Right renal cortex interstitium (tissue), 3 donors: ENCODE results near the gene CMTM2. TPM values are rescaled to one million over a fixed set of nuclear protein-coding genes. Genes with fewer than 3 reads are reported as not detected.

ENCODE experiments used
- DNase-seq, 3 donors: peaks; one replicate each; pipeline ENCODE4 v3.0.0-alpha.2; 2013; ENCODE audit warnings: low read depth in 3 of 3, low spot score in 2 of 3
- polyA plus RNA-seq, 3 donors: library from polyadenylated mRNA; unstranded; fragments of 120-200 nt; gene quantifications; one replicate each; pipeline ENCODE4 v1.2.1, GENCODE V29; 2013; ENCODE audit not compliant: insufficient read length in 3 of 3

The CMTM2 gene, protein sequence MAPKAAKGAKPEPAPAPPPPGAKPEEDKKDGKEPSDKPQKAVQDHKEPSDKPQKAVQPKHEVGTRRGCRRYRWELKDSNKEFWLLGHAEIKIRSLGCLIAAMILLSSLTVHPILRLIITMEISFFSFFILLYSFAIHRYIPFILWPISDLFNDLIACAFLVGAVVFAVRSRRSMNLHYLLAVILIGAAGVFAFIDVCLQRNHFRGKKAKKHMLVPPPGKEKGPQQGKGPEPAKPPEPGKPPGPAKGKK
- under 1 TPM; 0.28 to 0.96 (median 0.41) TPM for polyA plus RNA-seq

DNA sequence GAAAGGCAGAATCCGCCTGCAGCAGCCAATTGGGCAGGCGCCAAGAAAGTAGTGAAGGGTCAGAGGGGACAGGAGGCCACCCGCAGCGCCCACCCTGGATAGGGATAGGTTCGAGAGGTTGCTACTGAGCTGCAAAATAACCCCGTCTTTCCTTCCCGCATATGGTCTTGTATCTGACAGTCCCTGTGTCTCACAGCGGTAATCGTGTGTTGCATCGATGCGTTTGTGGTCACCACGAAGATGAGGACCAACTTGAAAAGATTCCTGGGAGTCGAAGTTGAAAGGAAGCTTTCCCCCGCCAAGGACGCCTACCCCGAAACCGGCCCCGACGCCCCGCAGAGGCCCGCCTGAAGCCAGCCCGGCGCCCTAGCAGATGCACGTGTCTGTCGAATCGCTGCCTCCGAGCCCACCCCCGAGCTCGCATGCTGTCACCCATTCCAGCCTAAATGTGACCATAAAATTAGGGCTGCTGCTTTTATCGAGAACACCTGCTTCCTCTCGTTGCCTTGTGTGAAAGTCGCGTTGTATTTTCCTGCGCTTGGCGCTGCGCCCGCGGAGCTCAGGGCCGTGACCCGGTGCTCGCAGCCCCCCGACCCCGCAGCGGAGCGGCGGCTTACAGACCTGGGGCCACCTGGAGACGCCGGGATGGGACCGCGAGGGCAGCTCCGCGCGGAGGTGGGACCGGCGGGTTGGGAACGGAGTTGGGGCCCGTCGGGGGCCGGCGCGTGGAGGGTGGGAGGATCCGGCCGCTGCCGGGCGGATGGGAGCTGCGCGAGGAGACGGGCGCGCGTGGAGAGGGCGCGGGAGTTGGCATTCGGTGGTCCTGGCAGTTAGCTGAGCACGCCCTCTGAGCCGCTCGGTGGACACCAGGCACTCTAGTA, at the start of gene CMTM2:
TSS of gene CMTM2 (plus strand) at position 813 of the 881 bp plus-strand sequence. CDS start 145 bp downstream, outside the sequence.
- peak in 1 of 3 donors; percentile 18 for DNase-seq

DNA sequence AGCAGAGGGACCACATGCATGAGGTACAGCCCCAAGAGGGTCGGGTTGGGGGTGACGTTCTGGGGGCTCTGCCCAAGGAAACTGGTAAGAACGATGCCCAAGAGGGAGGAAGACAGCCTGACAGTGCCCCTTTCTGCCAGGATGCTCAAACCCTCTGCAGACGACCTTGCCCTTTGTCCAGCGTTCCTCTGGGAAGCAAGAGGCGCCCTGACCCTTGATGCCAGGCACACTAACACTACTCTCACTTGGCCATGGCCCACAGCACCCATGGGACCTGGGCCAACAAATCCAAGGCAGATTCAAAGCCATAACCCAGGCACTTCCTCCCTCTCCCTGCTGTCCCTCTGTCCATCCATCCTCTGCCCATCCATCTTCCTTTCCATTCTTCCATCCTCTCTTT, 49.8 kb upstream of the CMTM2 start:
- no peak for DNase-seq

DNA sequence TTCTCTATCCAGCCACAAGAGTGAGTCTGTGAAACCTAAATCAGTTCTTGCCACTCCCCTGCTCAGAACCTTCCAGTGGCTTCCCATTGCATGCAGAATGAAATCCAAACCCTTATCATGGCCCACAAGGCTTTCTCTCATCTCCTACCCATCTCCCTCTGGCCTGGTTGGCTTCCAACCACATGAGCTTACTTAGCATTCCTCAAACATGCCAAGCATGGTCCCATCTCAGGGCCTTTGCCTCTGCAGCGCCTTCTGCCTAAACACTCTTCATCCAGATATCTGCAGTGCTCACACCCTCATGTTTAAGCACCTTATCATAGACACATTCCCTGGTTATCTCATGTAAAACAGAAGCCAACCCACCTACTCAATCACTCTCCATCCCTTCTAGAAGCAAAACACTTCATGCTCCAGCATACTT, 44.9 kb upstream of the CMTM2 start:
- DNase-seq: no peak

DNA sequence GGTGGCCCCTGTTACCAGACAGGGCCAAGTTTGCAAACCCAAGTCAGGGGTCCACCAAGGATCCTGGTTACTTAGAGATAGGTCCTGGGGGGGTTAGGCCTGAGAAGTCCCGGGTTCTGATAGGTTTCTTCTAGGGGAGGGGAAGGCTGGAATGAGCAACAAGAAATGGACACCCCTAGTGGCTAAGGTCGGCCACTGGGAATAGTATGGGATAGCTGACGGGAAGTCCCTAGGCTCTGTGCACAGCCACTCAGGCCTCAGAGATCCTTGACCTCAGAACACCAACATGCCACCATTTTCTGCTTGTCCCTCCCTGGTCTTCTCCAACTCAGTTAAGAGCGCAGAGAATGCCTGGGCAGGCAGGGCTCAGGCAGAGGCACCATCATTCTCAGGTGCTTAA, 42.7 kb upstream of the CMTM2 start:
- DNase-seq: no peak

DNA sequence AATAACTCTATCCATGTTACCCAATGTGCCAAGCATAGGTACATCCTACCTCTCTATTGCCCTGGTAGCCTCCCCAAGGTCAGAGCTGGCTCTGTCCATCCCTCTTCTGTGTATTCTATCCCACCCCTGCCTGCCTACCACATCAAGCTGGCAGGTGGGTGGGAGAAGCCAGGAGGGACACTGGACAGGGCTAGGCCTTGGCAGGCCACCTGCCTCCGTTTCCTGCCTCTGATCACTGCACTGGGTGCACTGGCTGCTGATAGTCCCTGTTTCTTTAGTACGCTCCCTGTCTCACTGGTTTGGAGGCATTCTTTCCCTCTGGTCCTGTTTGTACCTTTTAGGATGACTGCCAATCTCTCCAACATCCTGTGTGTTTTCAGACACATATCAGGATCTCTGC, 42.0 kb upstream of the CMTM2 start:
- DNase-seq: no peak

DNA sequence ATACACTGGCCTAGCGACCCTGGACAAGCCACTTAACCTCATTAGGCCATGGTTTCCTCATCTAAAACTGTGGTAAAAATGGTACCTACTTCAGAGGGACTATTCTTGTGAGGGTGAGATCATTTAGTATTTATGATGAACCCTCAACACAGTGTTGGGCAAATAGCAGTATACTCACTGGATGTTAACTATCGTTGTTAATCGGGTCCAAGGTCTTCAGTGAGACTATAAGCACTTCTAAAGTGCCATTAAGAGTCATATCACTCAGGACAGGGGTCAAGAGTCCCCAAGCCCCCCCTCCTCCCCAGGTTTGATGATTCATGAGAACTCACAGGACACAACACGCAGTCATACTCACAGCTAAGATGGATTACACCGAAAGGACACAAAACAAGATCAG, 40.4 kb upstream of the CMTM2 start:
- no peak for DNase-seq

DNA sequence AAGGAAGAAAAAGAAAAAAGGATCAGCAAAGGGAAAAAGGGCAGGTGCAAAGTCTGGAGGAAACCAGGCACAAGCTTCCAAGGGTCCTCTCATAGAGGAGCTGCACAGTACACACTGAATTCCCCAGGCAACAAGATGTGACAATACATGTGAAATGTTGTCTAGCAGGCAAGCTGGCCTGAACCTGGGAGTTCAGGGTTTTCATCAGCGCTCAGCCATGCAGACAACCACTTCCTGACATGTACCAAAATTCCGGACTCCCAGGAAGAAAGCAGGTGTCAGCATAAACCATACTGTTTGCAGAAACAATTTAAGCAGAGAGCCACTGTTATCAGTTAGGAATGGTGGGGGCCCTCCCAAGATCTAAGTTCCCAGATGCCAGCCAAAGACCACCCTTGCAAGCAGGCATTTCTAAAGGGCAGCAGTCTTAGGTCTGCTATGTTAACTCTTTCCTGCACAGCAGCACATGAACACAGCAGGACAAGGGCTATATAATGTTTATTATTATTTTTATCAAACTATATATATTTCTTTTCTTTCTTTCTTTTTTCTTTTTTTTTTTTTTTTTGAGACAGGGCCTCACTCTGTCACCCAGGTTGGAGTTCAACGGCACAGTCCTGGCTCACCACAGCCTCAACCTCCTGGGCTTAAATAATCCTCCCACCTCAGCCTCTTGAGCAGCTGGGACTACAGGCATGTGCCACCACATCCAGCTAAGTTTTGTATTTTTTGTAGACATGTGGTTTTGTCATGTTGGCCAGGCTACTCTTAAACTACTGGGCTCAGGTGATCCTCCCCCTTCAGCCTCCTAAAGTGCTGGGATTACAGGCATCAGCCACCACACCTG, 39.4 kb upstream of the CMTM2 start:
- no peak for DNase-seq

DNA sequence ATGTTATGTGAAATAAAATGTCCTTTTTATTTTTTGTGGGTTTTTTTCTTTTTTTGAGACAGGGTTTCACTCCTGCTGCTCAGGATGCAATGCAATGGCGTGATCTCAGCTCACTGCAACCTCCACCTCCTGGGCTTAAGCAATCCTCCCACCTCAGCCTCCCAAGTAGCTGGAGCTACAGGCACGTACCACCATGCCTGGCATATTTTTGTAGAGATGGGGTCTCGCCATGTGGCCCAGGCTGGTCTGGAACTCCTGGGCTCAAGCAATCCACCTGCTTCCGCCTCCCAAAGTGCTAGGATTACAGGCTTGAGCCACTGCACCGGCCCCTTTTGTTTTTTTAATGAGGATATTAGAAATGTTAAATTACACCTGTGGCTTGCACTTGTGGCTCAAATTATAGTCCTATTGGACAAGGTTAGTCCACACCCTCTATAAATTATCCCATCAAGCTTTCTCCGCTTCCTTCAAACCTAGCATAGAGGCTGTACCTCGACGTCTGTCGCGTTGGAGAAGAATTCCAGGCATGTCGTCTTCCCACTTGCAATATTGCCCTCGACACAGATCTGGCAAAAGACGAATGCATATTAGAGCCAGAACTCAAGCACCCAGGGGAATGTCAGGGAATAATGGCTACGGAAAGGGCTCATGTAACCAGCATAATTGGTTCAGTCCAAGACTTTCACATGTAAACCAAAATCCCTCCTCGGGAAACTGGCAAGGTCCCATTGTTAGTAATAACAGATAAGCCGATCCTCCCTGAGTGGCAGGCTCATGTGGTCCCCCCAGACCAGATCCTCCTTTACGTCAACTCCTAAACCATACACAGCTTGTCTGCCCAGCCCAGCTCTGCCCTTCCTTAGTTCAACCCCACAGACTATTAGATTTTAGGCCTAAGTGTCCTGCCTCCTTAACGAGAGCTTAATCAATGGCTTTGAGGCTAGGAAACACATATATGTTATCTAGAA, 37.6 kb upstream of the CMTM2 start:
- DNase-seq: no peak

DNA sequence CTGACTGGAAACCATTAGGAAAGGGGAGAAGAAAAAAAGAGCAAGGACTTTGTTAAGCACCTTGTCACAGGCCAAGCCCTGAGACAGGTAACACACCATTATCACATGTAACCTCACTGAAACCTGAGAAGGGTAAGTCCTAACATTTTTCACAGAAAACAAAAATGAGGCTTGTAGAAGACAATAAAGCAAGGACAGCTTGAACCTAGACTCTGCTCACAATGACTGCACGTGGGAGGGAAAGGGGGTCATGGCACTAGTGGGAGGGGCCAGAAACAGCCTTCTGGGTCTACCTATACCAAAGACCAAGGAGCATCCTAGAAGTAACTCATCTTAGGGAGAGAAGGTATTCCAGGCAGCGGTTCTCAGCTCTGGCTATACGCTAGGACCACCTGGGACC, 36.9 kb upstream of the CMTM2 start:
- DNase-seq: no peak

DNA sequence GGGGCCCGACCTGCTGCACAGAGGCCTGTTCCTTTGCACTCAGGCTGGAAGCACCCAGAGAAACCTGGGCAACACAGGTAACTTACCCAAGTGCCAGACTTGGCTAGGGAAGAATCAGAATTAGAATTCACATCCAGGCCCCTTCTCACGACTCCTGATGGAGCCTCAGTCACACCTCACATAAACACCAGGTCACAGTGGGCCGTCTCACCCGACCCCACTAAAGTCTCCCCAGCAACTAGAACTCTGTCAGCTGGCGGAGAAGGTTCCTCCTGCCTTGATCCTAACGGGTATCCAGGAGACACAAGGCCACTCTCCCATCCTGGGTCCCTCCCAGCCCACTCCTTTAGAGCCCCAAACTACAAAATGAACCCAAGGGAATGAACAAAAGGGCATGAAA, 35.7 kb upstream of the CMTM2 start:
- DNase-seq: no peak

DNA sequence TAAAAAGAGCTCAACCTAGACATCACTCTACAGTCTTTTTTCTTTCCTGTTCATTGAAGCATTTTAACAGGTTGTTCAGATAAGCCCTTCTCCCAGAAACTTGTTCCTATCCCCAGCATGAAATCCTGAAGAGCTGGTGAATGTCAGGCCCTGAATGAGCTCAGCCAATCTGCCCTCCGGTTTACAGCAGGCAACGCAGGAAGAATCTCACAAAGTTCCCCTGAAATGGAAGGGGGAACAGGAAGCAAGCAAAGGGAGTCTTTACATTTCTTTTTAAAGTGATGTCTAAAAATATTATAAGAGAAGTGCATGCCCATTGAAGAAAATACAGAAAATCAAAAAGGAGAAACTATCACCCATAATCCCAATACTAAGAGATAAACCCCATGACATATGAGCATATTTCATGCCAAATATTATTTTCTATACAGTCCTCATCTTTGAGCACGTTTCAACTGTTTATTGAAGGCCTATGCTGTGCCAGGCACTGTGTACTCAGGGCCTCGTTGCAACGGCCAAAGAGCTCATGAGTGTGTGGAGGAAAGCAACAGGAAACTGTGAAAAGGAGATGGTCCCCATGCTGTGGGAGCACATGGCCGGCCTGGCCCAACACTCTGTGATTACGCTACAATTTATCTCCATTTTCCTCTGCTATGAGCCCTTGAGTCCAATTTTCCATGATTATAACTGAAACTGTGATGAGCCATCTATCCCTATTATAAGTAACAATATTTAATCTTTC, 35.1 kb upstream of the CMTM2 start:
- no peak for DNase-seq

DNA sequence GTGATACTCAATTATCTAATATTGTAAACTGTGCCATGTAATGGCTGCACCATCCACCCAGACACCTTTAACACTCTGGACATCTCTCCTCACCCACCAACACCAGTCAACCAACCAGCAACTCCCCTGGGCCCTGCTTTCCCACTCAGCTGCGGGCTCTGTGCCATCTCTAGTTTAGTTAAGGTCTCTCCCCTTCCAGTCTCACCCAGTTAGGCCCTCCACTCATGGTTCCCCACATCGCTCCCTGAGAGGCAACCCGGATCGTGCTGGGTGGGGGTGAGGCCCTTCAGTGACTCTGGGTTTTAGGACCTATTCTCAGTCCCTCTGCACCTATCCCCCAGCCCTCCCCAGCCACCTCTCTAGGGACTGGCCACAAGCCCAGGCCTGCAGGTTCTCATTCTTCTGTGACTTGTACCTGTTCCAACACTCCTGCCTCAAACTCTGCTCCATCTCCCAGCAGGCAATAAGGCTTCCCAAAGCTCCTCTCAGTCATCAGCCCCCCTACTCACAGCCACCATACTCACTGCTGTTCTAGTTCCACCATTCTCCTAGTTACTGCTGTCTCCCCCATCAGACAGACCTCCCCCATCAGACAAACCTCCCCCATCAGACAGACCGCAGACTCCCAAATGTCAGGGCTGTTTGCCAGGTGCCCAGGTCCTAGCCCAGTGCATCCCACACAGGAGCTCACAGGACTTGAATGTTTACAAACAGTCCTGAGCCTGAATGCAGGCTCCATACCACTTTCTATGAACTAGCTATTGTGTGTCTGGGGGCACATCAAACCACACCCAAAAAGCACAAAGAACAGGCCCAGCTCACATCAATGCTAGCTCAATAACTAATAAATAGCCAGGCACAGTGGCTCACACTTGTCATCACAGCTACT, 31.9 kb upstream of the CMTM2 start:
- DNase-seq: no peak

DNA sequence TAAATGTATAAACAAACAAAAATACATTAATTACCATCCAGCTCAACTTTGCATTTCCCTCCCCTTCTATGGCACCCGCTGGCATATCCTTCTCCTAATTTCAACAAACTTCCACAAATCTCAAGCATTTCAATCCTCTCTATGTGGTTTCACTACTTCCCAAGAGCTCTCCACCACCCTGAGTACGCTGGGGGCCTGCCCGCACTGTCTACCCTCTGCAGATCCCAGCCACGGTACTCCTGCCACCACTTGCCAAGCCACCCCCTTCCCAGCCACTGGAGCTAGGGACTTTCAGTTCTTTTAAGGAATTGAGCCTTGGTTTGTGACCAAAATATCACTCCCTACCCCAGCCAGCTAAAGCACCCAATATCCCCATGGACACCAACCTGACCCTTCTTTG, 31.2 kb upstream of the CMTM2 start:
- DNase-seq: no peak

DNA sequence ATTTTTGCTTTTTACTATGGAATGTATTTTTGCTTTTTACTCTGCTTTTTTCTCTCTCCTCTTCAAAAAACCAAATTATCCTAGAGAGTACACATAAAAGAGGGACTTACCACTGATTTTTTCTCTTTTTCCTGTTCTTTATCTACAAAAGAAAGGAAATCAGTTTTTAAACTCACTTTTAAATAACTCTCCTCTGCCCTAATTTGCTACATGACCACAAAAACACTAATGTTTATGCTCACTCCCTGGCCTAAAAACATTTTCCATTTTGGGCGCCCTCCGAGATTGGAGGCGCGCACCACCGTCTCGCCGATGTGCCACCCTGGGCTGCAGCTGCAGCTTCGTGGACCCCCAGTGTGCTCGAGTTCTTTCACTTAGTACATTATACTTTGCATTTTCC, 30.4 kb upstream of the CMTM2 start:
- DNase-seq: no peak

DNA sequence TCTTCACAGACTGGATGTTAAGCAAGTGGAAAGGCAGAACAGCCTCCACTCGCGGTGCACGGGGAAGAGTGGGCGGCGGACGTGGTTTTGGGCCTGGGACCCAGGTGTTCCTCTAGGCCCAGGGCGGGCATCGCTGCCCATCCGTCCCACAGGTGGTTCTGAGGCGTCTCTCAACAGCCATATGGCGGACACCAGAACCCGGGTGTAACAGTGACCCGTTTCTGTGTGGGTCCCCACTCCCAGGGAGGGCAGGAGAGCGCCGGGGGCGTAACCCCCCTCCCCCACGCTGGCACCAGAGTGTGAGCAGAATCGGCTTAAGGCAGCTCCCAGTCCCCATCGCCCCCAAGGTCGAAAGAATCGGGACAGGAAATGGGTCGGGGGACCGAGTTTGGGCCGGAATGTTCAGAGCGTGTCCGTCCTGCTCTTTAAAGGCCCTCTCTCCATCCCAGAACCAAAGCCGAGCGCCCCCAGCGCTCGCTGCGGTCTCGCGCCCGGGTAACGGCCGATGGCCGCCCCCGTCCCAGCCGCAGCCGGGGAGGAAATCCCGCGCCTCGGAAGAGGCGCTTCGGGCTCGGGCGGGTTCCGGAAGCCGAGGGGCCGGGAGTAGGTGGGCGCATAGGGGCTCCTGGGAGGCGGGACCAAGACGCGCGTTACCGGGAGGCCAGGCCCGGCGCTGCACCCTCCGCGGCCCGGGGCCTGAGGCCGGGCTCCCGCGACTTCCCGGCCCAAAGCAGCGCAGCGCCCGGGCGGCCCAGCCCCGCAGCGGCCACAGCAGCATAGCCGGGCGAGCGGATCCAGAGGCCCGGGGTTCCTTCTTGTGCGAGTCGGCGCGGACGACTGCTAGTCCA, 29.8 kb upstream of the CMTM2 start, which contains the start of gene TK2:
TSS of gene TK2 (minus strand) at position 839 of the 848 bp plus-strand sequence. CDS start at position 778, 61 bp downstream.
- DNase-seq: peak in 2 of 3 donors; percentile 63 to 65

DNA sequence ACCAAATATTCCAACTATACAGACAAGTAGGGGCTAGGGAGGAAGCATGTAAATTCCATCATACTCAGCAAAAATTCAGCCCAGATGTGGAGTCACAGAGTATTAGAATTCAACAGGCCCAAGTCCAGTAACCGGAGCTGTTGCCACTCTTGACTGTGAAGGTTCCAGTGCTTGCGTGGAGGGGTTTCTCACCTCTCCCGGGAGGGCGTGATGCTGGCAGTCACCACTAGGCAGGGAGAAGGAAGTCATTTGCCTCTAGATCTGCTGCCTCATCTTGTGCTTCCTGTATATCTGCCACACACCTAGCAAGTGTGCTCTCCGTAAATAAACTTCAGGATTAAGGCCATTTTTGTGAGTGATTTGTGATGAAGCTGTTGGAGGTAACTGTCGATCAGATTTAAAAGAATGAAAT, 27.9 kb upstream of the CMTM2 start:
- DNase-seq: no peak

DNA sequence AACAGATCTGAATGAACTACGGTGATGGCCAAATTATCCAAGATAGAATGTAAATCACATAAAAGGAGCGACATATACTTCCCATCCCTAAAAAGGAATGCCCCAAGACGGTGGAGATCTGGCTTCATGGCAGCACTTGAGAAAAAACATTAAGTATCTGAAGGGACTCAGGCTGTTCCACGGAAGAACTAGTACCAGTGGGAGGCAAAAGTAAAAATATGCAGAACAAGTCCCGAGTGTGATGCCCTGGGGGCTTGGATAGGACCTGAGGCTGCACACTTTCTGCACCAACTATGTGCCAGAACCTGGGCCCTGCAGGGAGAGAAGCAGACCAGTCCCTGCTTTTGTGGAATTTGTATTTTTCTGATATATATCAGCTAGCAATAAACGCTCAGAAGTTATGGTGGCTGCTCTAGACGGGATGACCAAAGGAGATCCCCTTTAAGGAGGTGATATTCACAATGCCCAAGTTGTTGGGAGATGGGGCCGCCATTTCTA, 27.4 kb upstream of the CMTM2 start:
- DNase-seq: no peak
